Measurements from ENCODE around the gene GUCA1A.
"Not testable (repeated sequence)": the region's sequence is repeated elsewhere in the genome, so short reads cannot be mapped to it uniquely, and the experiment has no call there.

GUCA1A gene

GRCh38 chr6:42188406-42188805, 15.2 kb downstream of the GUCA1A start:
- Histone ChIP-seq H3K27ac (no peak overlapping the region), H3K4me3 (no peak overlapping the region)
- TF ChIP-seq, protein P1, sequence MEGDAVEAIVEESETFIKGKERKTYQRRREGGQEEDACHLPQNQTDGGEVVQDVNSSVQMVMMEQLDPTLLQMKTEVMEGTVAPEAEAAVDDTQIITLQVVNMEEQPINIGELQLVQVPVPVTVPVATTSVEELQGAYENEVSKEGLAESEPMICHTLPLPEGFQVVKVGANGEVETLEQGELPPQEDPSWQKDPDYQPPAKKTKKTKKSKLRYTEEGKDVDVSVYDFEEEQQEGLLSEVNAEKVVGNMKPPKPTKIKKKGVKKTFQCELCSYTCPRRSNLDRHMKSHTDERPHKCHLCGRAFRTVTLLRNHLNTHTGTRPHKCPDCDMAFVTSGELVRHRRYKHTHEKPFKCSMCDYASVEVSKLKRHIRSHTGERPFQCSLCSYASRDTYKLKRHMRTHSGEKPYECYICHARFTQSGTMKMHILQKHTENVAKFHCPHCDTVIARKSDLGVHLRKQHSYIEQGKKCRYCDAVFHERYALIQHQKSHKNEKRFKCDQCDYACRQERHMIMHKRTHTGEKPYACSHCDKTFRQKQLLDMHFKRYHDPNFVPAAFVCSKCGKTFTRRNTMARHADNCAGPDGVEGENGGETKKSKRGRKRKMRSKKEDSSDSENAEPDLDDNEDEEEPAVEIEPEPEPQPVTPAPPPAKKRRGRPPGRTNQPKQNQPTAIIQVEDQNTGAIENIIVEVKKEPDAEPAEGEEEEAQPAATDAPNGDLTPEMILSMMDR (IDR thresholded peaks at IDR 0.05) = no peak
- peak; percentile 43 for DNase-seq (ENCODE audit: low spot score)

DNA sequence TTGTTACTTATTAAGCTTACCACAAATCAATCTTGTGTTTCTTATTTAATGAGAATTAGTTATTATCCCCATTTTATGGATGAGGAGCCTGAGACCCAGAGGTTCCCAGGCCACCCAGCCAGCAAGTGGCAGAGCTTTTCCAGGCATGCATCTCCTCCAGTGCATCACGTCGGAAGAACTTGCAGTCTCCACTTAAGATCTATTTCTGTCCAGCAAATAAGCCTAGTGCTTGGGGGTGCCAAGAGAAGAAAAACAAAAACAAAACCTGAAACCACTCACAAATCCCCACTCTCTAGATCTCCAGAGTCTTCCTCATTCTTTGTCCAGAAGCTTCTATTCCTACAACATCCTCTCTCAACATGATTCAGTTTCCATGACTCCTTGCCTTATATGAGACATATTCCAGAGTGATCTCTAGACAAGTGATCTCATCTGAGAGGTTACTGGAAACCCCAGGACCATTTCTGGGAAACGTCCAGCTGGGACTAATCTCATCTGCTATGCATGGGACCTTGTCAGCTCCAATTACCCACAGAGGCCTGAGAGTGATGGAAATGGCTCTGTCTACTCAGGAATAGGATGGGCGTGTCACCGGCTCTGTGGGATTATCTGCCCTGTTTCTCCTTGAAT, 17.5 kb downstream of the GUCA1A start:
- TF ChIP-seq, protein P1 (IDR thresholded peaks at IDR 0.05) = no peak
- Histone ChIP-seq H3K27ac (no peak overlapping the region), H3K4me3 (no peak overlapping the region)
- DNase-seq (ENCODE audit: low spot score) = peak; percentile 35

- DNase-seq (ENCODE audit: low spot score); H3K4me3 ChIP-seq; H3K27ac ChIP-seq: not testable (repeated sequence)
Observed at GRCh38 chr6:42192385-42192784, 19.2 kb downstream of the GUCA1A start.

DNA sequence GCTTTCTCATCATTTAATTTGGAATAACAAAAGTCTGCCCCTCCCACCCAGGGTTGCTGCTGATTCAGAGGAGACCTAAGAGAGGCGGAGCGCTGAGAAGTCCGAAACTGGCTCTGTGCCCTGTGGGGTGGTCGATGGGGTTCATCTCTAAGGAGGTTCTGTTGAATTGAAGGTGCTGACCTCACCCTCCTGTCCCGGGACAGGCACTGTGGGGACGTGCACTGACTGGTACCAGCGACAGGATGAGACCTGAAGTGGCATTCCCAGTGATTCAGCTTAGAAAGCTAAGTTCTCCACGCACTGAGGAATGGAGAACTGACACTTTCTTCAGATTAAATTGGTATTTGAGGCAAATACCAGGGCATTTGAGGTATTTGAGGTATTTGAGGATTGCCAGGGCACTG, 20.3 kb downstream of the GUCA1A start:
- no peak for DNase-seq (ENCODE audit: low spot score)
- TF ChIP-seq, protein P1 (IDR thresholded peaks at IDR 0.05) = no peak
- peak overlapping the region in 1 of 2 donors; percentile 16 for H3K27ac ChIP-seq
- H3K4me3 ChIP-seq = peak overlapping the region; percentile 53

DNA sequence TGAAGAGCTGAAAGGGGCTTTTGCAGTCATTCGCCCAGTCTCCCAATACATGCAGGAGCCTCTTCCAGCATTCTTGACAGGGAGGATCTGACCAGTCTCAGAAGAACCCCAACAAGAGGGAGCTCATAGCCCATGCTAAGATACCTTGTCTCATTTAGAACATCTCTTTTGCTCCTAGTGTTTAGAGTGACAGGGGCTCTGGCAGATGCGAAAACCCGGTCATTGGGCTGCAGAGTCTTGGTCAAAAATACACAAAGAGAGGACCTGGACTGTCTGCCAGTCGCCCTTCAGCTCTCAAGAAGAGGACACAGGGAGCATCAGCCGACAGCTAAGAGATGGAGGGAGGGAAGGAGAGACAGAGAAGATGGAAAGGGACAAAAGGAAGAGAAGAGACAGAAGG, 20.9 kb downstream of the GUCA1A start:
- DNase-seq (ENCODE audit: low spot score) = no peak
- no peak overlapping the region for H3K27ac ChIP-seq
- no peak overlapping the region for H3K4me3 ChIP-seq
- TF ChIP-seq, protein P1 (IDR thresholded peaks at IDR 0.05) = no peak

DNA sequence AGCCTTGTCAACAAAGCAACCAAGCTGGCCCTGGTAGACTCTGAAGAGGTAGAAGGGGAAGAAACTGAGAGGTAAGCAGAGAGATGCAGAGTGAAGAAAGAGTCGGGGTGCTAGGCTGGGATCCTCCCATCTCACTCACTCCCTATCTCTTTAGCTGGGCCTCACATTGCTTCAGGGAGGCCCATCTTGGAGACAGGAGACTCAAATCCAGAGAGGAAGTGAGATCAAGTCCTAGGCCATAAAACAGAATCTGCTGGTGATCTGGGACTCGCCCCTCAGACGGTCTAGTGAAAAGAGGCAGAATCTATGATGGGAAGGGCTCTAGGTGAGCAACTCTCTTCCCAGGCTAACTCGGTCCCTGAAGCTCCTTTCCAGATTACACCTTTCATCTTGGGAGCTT, 22.3 kb downstream of the GUCA1A start:
- Histone ChIP-seq H3K4me3 (no peak overlapping the region), H3K27ac (no peak overlapping the region)
- DNase-seq (ENCODE audit: low spot score) = no peak
- TF ChIP-seq, protein P1 (IDR thresholded peaks at IDR 0.05) = no peak

- Histone ChIP-seq H3K27ac (no peak overlapping the region), H3K4me3 (no peak overlapping the region)
- DNase-seq (ENCODE audit: low spot score) = no peak
- TF ChIP-seq, protein P1 (IDR thresholded peaks at IDR 0.05) = no peak
Observed at GRCh38 chr6:42197555-42198362, 24.6 kb downstream of the GUCA1A start.
